CD4-positive, alpha-beta T cell treated with Interleukin-17A for 4 hours (primary cell): ENCODE measurements around the gene MAPK1.
"Not testable (repeated sequence)": the region's sequence is repeated elsewhere in the genome, so short reads cannot be mapped to it uniquely, and the experiment has no call there.

Experiments
- DNase-seq: peaks from one replicate; pipeline ENCODE4 v3.0.0-alpha.2; 2020; ENCODE audit warnings: mixed read lengths

The MAPK1 gene

GRCh38 chr22:21881841-21882753, 14.7 kb upstream of the MAPK1 start:
- no peak for DNase-seq

- no peak for DNase-seq
These were observed 9.2 kb upstream of the MAPK1 start for GRCh38 chr22:21876486-21877176.

GRCh38 chr22:21874953-21875352, 7.5 kb upstream of the MAPK1 start:
- DNase-seq = not testable (repeated sequence)

- no peak for DNase-seq
These were observed 6.2 kb upstream of the MAPK1 start for GRCh38 chr22:21873619-21874018.

- not testable (repeated sequence) for DNase-seq
These were observed 5.3 kb upstream of the MAPK1 start for GRCh38 chr22:21872741-21873140.

GRCh38 chr22:21868651-21869050, 1.2 kb upstream of the MAPK1 start:
- no peak for DNase-seq

GRCh38 chr22:21866833-21867527, 465 bp downstream of the MAPK1 start:
- DNase-seq = peak; percentile 35

- DNase-seq = no peak
These were observed 2.4 kb downstream of the MAPK1 start for GRCh38 chr22:21865041-21865440.

- DNase-seq = no peak
These were observed 4.8 kb downstream of the MAPK1 start for GRCh38 chr22:21862386-21863245.

GRCh38 chr22:21861851-21862250, 5.6 kb downstream of the MAPK1 start:
- no peak for DNase-seq

- DNase-seq = no peak
These were observed 6.1 kb downstream of the MAPK1 start for GRCh38 chr22:21861264-21861848.

GRCh38 chr22:21860491-21861039, 6.9 kb downstream of the MAPK1 start:
- no peak for DNase-seq

GRCh38 chr22:21858025-21858764, 9.2 kb downstream of the MAPK1 start:
- peak; percentile 9 for DNase-seq

- DNase-seq = no peak
These were observed 9.9 kb downstream of the MAPK1 start for GRCh38 chr22:21857481-21857914.

GRCh38 chr22:21856868-21857267, 10.6 kb downstream of the MAPK1 start:
- no peak for DNase-seq

GRCh38 chr22:21856197-21856596, 11.2 kb downstream of the MAPK1 start:
- DNase-seq = no peak

GRCh38 chr22:21855676-21856075, 11.8 kb downstream of the MAPK1 start:
- DNase-seq = no peak

- no peak for DNase-seq
These were observed 16.8 kb downstream of the MAPK1 start for GRCh38 chr22:21850660-21851059.

- no peak for DNase-seq
These were observed 18.0 kb downstream of the MAPK1 start for GRCh38 chr22:21849489-21849888.

- DNase-seq = not testable (repeated sequence)
These were observed 19.4 kb downstream of the MAPK1 start for GRCh38 chr22:21848057-21848456.
